ENCODE results near the gene KIFAP3.

KIFAP3 gene

GRCh38 chr1:170076199-170076598, 1.7 kb upstream of the KIFAP3 start:
- CTCF ChIA-PET = interaction anchor here (1.4 kb wide), 1 partner anchor 40 kb away, joined by 3 read pairs; no protein-coding TSS in a partner anchor
- no peak for DNase-seq (ENCODE audit: extremely low spot score)

GRCh38 chr1:170075186-170075585, 691 bp upstream of the KIFAP3 start:
- POLR2A ChIA-PET = no interaction called here
- no peak for TF ChIP-seq CTCF (IDR thresholded peaks at IDR 0.05; ENCODE audit: control extremely low read depth, extremely low read depth, low read depth, missing control alignments)
- DNase-seq (ENCODE audit: extremely low spot score) = no peak
- CTCF ChIA-PET = interaction anchor here (1.1 to 1.3 kb wide), 6 partner anchors 9 to 146 kb away, joined by 3 to 5 read pairs (median 4); no protein-coding TSS in a partner anchor

More at GRCh38 chr1:170076199-170076598, 1.7 kb upstream of the KIFAP3 start:
- POLR2A ChIA-PET = no interaction called here
- no peak for TF ChIP-seq CTCF (IDR thresholded peaks at IDR 0.05; ENCODE audit: control extremely low read depth, extremely low read depth, low read depth, missing control alignments)

- ChIA-PET POLR2A (interaction anchor here (1.0 kb wide), 1 partner anchor 180 kb away, joined by 3 read pairs; no protein-coding TSS in a partner anchor), CTCF (interaction anchor here (0.6 to 1.3 kb wide), 7 partner anchors 10 to 466 kb away, joined by 3 to 5 read pairs (median 3); partner anchors contain the start of gene SCYL3)
- DNase-seq (ENCODE audit: extremely low spot score) = no peak
- no peak for TF ChIP-seq CTCF (IDR thresholded peaks at IDR 0.05; ENCODE audit: control extremely low read depth, extremely low read depth, low read depth, missing control alignments)
These were observed 624 bp downstream of the KIFAP3 start for GRCh38 chr1:170073893-170074249.

- POLR2A ChIA-PET = no interaction called here
- CTCF ChIA-PET = interaction anchor here (1.5 to 2.0 kb wide), 2 partner anchors 11 to 23 kb away, joined by 4 read pairs; no protein-coding TSS in a partner anchor
- DNase-seq (ENCODE audit: extremely low spot score) = no peak
- no peak for TF ChIP-seq CTCF (IDR thresholded peaks at IDR 0.05; ENCODE audit: control extremely low read depth, extremely low read depth, low read depth, missing control alignments)
These were observed 3.1 kb downstream of the KIFAP3 start for GRCh38 chr1:170071378-170071777.

- no peak for TF ChIP-seq CTCF (IDR thresholded peaks at IDR 0.05; ENCODE audit: control extremely low read depth, extremely low read depth, low read depth, missing control alignments)
These were observed 5.6 kb downstream of the KIFAP3 start for GRCh38 chr1:170068923-170069322.

GRCh38 chr1:170067253-170067819, 7.2 kb downstream of the KIFAP3 start:
- CTCF ChIA-PET = no interaction called here
- POLR2A ChIA-PET = interaction anchor here (0.6 kb wide), 1 partner anchor 14 kb away, joined by 3 read pairs; no protein-coding TSS in a partner anchor
- peak; percentile 7 for DNase-seq (ENCODE audit: extremely low spot score)
- peak; percentile 15 for TF ChIP-seq CTCF (IDR thresholded peaks at IDR 0.05; ENCODE audit: control extremely low read depth, extremely low read depth, low read depth, missing control alignments)

More at GRCh38 chr1:170068923-170069322, 5.6 kb downstream of the KIFAP3 start:
- no peak for DNase-seq (ENCODE audit: extremely low spot score)
- ChIA-PET CTCF (interaction anchor here (0.7 to 1.1 kb wide), 3 partner anchors 14 to 162 kb away, joined by 3 to 4 read pairs (median 3); no protein-coding TSS in a partner anchor), POLR2A (no interaction called here)
